ENCODE measurements around the gene CCHCR1. TPM values are rescaled to one million over a fixed set of nuclear protein-coding genes. Genes with fewer than 3 reads are reported as not detected.
"Not testable (repeated sequence)": the region's sequence is repeated elsewhere in the genome, so short reads cannot be mapped to it uniquely, and the experiment has no call there.

Gene CCHCR1
- total RNA-seq, 2 experiments from 2014 or later, result 17.5 to 18.2 TPM

DNA sequence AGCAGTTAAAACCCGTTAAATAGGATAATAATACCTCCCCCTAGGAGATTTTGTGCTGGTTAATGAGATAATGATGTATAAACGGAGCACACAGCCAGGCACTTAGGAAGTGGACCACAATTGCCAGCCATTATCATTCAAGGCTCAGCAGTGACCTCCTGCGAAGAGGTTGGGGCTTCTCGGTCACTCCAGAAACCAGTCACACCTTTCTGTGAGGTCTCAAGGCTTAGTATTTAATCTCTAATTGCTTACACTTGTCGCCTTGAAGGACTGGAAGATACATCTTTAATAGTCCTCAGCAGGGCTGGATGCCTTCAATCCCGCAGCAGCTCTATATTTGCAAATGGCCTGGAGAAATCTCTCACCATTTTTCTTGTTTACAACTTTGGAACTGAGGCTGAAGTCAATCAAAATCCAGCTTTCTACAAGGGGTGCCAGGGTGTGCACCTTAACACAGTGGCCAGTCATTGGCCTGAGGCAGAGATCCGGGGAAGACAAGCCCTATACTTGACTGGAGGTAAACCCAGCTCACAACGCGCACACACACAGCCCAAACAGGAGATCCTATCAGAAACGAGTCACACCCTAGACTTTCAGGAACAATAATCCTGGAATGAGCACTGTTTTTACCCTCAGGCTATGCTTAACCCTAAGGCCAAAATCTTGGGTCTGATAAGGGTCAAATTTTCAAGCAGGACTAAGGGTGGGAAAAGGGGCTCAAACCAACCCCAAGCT, 11.7 kb upstream of the CCHCR1 start:
- no peak for ATAC-seq (ENCODE audit: poor library complexity)
- intact Hi-C loops (cut with DNase I, micrococcal nuclease), result no loop called here
- Histone ChIP-seq H3K4me1 (ENCODE audit: insufficient read depth, low read length) (no peaks in the 10 kb centered on the region), H3K9me3 (ENCODE audit: control insufficient read depth in 1 of 2, insufficient read depth in 1 of 2, low read length in 2 of 2) (no peaks in the 10 kb centered on the region), H3K36me3 (ENCODE audit: insufficient read depth, low read length) (no peaks in the 10 kb centered on the region), H3K27ac (ENCODE audit: low read depth in 1 of 2, low read length in 2 of 2) (no peak overlapping the region), H3K4me3 (ENCODE audit: low read length) (no peak overlapping the region), H3K27me3 (ENCODE audit: control insufficient read depth in 1 of 2, insufficient read depth in 2 of 2, low read length in 2 of 2) (no peaks in the 10 kb centered on the region)
- TF ChIP-seq, protein P1, sequence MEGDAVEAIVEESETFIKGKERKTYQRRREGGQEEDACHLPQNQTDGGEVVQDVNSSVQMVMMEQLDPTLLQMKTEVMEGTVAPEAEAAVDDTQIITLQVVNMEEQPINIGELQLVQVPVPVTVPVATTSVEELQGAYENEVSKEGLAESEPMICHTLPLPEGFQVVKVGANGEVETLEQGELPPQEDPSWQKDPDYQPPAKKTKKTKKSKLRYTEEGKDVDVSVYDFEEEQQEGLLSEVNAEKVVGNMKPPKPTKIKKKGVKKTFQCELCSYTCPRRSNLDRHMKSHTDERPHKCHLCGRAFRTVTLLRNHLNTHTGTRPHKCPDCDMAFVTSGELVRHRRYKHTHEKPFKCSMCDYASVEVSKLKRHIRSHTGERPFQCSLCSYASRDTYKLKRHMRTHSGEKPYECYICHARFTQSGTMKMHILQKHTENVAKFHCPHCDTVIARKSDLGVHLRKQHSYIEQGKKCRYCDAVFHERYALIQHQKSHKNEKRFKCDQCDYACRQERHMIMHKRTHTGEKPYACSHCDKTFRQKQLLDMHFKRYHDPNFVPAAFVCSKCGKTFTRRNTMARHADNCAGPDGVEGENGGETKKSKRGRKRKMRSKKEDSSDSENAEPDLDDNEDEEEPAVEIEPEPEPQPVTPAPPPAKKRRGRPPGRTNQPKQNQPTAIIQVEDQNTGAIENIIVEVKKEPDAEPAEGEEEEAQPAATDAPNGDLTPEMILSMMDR (IDR thresholded peaks at IDR 0.05), result no peak
- DNase-seq, result no peak
- H3K36me3 Mint-ChIP-seq (ENCODE audit: low read depth), result no peaks in the 10 kb centered on the region
- ChIA-PET CTCF (no interaction called here), POLR2A (no interaction called here)
- no peaks in the 10 kb centered on the region for H3K9me3 Mint-ChIP-seq
- no peak overlapping the region for H3K27ac Mint-ChIP-seq
- H3K4me1 Mint-ChIP-seq (ENCODE audit: low read depth), result no peaks in the 10 kb centered on the region
- H3K27me3 Mint-ChIP-seq, result no peaks in the 10 kb centered on the region
- H3K4me3 Mint-ChIP-seq, result no peak overlapping the region

DNA sequence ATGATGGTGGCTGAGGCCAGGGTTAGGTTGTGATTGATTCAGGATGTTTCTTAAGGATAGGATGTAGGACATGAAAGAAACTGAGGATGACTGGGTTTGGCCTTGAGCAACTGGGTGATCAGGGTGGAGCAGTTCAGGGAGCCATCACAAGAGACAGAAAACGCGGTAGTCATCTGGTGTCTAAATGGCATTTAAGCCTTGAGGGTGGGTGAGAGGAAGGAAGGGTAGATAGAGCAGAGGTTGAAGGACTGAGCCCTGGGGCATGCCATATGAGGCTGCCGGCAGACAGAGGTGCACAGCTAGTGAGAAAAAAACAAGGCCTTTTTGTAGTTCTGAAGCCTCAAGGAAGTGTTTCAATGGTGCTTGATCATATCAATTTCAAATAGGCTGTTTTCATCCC, 11.0 kb upstream of the CCHCR1 start:
- DNase-seq (no peak), ATAC-seq (ENCODE audit: poor library complexity) (no peak)
- Histone ChIP-seq H3K27ac (ENCODE audit: low read depth in 1 of 2, low read length in 2 of 2) (no peak overlapping the region), H3K4me1 (ENCODE audit: insufficient read depth, low read length) (no peaks in the 10 kb centered on the region), H3K36me3 (ENCODE audit: insufficient read depth, low read length) (no peaks in the 10 kb centered on the region), H3K27me3 (ENCODE audit: control insufficient read depth in 1 of 2, insufficient read depth in 2 of 2, low read length in 2 of 2) (no peaks in the 10 kb centered on the region), H3K4me3 (ENCODE audit: low read length) (no peak overlapping the region), H3K9me3 (ENCODE audit: control insufficient read depth in 1 of 2, insufficient read depth in 1 of 2, low read length in 2 of 2) (no peaks in the 10 kb centered on the region)
- ChIA-PET CTCF (no interaction called here), POLR2A (no interaction called here)
- Mint-ChIP-seq H3K27ac (no peak overlapping the region), H3K27me3 (no peaks in the 10 kb centered on the region), H3K36me3 (ENCODE audit: low read depth) (no peaks in the 10 kb centered on the region), H3K4me1 (ENCODE audit: low read depth) (no peaks in the 10 kb centered on the region), H3K9me3 (no peaks in the 10 kb centered on the region), H3K4me3 (no peak overlapping the region)
- TF ChIP-seq, protein P1 (IDR thresholded peaks at IDR 0.05), result no peak
- intact Hi-C loops (cut with DNase I, micrococcal nuclease), result no loop called here

DNA sequence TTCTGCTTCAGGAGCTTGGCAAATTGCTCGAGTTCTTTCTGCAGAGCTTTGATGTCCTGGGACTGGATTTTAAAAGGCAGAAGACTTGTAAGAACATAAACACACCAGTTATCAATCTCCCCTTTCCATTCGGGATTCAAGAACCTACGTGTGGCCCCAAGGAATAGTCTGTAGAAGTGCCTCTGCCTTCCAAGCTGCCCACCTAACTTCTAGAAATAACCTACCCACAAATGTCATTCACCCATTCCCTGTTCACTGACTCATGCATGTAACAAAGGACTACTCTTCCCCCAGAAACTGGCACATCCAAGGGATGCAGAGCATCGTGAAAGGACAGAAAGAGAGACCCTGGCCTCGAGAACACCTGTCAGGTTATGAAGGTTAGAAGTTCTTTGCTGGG, 8.4 kb upstream of the CCHCR1 start:
- no peak overlapping the region for H3K4me3 ChIP-seq (ENCODE audit: low read length)
- Mint-ChIP-seq H3K4me1 (ENCODE audit: low read depth) (no peaks in the 10 kb centered on the region), H3K27ac (no peak overlapping the region), H3K9me3 (no peaks in the 10 kb centered on the region), H3K27me3 (no peaks in the 10 kb centered on the region), H3K36me3 (ENCODE audit: low read depth) (peaks cover 5% of the 10 kb centered on the region), H3K4me3 (no peak overlapping the region)
- no peak for ATAC-seq (ENCODE audit: poor library complexity)
- CTCF ChIA-PET, result no interaction called here
- DNase-seq, result no peak
- intact Hi-C loops (cut with DNase I, micrococcal nuclease), result no loop called here
- no peaks in the 10 kb centered on the region for H3K9me3 ChIP-seq (ENCODE audit: control insufficient read depth in 1 of 2, insufficient read depth in 1 of 2, low read length in 2 of 2)
- POLR2A ChIA-PET, result no interaction called here
- H3K4me1 ChIP-seq (ENCODE audit: insufficient read depth, low read length), result no peaks in the 10 kb centered on the region
- peaks cover 4% of the 10 kb centered on the region for H3K36me3 ChIP-seq (ENCODE audit: insufficient read depth, low read length)
- no peak overlapping the region for H3K27ac ChIP-seq (ENCODE audit: low read depth in 1 of 2, low read length in 2 of 2)
- TF ChIP-seq, protein P1 (IDR thresholded peaks at IDR 0.05), result no peak
- no peaks in the 10 kb centered on the region for H3K27me3 ChIP-seq (ENCODE audit: control insufficient read depth in 1 of 2, insufficient read depth in 2 of 2, low read length in 2 of 2)

DNA sequence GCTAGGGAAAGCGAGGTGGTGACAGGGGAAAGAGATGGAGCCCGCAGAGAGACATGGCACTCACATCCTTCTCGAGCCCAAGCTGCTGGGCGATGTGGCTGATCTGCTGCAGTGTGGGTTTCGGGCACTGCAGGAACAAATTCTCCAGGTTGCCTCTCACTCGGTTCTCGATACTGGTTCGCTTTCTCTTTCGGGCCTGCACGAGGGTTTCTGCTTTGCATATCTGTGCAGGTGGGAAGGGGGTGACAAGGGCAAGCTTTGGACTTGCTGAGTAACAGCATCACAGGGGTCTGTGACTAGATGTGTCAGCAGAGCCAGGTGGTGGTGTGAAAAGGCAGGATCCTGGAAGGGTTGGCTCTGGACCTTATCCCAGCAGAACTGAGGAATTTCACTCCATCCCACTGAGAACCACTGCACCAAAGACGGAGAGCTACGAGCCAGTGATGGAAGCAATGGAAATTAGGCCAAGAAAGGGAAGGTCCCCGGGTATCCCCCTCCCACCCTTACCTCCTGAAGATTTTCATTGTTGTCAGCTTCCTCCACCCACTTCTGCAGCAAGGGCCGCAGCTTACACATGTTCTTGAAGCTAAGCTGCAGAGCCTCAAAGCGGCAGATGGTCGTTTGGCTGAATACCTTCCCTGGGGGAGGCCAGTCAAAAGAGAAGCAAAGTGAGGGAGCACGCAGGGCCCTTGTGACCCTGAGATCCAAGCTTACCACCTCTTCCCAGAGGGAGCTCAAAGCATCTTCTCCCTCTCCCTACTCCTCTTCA, 7.6 kb upstream of the CCHCR1 start:
- CTCF ChIA-PET, result interaction anchor here (1.2 to 2.0 kb wide), 2 partner anchors 28 to 32 kb away, joined by 3 to 4 read pairs; no protein-coding TSS in a partner anchor
- not testable (repeated sequence) for H3K27ac Mint-ChIP-seq

DNA sequence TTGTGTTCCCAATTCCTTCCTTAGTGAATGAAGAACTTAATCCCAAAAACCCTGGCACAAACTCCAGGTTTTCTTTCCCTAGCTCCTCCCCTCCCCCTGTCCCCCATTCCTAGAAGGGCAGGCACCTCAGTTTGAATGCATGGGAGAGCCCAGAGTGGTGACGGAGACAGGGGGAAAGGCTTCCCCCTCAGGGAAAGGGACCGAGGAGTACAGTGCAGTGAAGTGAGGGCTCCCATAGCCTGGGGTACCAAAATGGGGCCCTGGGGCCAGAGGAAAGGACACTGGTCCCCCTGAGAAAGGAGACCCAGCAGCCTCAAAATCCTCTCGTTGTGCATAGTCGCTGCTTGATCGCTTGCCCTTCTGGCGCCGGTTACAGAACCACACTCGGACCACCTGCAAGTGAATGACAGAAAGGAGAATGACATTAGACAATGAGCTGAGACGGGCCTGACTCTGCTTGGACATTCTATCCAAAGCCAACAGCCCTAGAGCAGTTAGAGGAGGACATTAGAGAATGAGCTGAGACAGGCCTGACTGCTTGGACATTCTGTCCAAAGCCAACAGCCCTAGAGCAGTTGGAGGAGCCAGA, 7.0 kb upstream of the CCHCR1 start:
- H3K4me3 Mint-ChIP-seq; H3K4me1 Mint-ChIP-seq (ENCODE audit: low read depth): not testable (repeated sequence)

More for the DNA sequence above, 7.6 kb upstream of the CCHCR1 start:
- H3K27me3 ChIP-seq (ENCODE audit: control insufficient read depth in 1 of 2, insufficient read depth in 2 of 2, low read length in 2 of 2); H3K4me1 ChIP-seq (ENCODE audit: insufficient read depth, low read length); intact Hi-C loops (cut with DNase I, micrococcal nuclease); H3K36me3 Mint-ChIP-seq (ENCODE audit: low read depth); H3K4me3 ChIP-seq (ENCODE audit: low read length); H3K9me3 ChIP-seq (ENCODE audit: control insufficient read depth in 1 of 2, insufficient read depth in 1 of 2, low read length in 2 of 2); H3K4me3 Mint-ChIP-seq; H3K4me1 Mint-ChIP-seq (ENCODE audit: low read depth); H3K9me3 Mint-ChIP-seq; H3K27ac ChIP-seq (ENCODE audit: low read depth in 1 of 2, low read length in 2 of 2); ATAC-seq (ENCODE audit: poor library complexity); DNase-seq; H3K36me3 ChIP-seq (ENCODE audit: insufficient read depth, low read length); H3K27me3 Mint-ChIP-seq: not testable (repeated sequence)
- POLR2A ChIA-PET, result interaction anchor here (0.7 kb wide), 1 partner anchor 104 kb away, joined by 3 read pairs; no protein-coding TSS in a partner anchor

More for the DNA sequence above, 7.0 kb upstream of the CCHCR1 start:
- ATAC-seq (ENCODE audit: poor library complexity); H3K9me3 ChIP-seq (ENCODE audit: control insufficient read depth in 1 of 2, insufficient read depth in 1 of 2, low read length in 2 of 2); H3K27me3 Mint-ChIP-seq; intact Hi-C loops (cut with DNase I, micrococcal nuclease); H3K27ac ChIP-seq (ENCODE audit: low read depth in 1 of 2, low read length in 2 of 2); DNase-seq; H3K9me3 Mint-ChIP-seq; H3K36me3 Mint-ChIP-seq (ENCODE audit: low read depth); H3K27ac Mint-ChIP-seq; H3K27me3 ChIP-seq (ENCODE audit: control insufficient read depth in 1 of 2, insufficient read depth in 2 of 2, low read length in 2 of 2); H3K36me3 ChIP-seq (ENCODE audit: insufficient read depth, low read length); H3K4me3 ChIP-seq (ENCODE audit: low read length); H3K4me1 ChIP-seq (ENCODE audit: insufficient read depth, low read length): not testable (repeated sequence)
- CTCF ChIA-PET, result interaction anchor here (1.2 to 2.0 kb wide), 2 partner anchors 27 to 32 kb away, joined by 3 to 4 read pairs; no protein-coding TSS in a partner anchor
- POLR2A ChIA-PET, result interaction anchor here (0.7 kb wide), 1 partner anchor 105 kb away, joined by 3 read pairs; no protein-coding TSS in a partner anchor
